ENCODE measurements around the gene GEMIN5.

DNA sequence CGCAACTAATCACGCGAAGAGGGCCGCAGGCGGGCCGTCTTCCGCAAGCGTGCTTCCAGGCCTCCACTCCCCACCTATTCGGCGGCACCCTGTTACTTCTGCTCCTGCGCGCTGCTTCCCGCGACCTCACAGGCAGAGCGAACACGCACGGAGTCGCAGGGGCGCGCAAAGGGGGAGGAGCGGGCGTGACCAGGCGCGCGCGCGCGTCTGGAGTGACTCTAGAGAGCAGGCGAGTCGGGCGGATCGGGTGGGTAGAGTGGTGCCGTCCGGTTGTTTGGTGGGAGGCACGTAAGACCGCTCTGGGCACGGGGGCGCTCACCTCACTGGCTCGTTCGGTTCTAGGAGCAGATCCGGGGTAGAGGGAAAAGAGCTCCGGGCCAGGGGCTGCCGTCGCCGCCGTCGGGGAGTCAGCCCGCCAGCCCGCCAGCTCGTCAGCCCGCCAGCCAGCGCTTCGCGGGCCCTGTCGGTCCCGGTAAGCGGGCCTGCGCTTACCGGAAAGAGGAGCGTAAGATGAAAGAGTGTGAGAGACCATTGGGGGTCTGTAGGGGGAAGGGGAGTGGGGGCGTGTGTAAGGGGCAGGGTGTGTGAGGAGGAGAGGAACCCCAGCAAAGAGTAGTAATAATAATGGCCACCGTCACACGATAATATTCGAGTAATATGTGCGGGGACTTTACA lies 79.6 kb downstream of the GEMIN5 start, which contains the start of gene CNOT8:
- peak; percentile 79 for TF ChIP-seq YY1 (IDR thresholded peaks at IDR 0.05; ENCODE audit: insufficient read depth, insufficient replicate concordance, low read depth, low read length)
- TF ChIP-seq, protein P1, sequence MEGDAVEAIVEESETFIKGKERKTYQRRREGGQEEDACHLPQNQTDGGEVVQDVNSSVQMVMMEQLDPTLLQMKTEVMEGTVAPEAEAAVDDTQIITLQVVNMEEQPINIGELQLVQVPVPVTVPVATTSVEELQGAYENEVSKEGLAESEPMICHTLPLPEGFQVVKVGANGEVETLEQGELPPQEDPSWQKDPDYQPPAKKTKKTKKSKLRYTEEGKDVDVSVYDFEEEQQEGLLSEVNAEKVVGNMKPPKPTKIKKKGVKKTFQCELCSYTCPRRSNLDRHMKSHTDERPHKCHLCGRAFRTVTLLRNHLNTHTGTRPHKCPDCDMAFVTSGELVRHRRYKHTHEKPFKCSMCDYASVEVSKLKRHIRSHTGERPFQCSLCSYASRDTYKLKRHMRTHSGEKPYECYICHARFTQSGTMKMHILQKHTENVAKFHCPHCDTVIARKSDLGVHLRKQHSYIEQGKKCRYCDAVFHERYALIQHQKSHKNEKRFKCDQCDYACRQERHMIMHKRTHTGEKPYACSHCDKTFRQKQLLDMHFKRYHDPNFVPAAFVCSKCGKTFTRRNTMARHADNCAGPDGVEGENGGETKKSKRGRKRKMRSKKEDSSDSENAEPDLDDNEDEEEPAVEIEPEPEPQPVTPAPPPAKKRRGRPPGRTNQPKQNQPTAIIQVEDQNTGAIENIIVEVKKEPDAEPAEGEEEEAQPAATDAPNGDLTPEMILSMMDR (CRISPR knock-in tag; IDR thresholded peaks at IDR 0.05) = 0 out of 2 replicates have a peak, but pooled peaks have one; percentile 32
- TF ChIP-seq ZKSCAN8 (CRISPR knock-in tag; IDR thresholded peaks at IDR 0.05; ENCODE audit: borderline replicate concordance) = peak; percentile 13; the same call in 1 of the 2 replicates
- TF ChIP-seq FOXP1 (IDR thresholded peaks at IDR 0.05) = no peak
- 0 out of 2 replicates have a peak, but pooled peaks have one; percentile 17 for TF ChIP-seq FOXP1 (CRISPR knock-in tag; IDR thresholded peaks at IDR 0.05)
- TF ChIP-seq, protein P2, sequence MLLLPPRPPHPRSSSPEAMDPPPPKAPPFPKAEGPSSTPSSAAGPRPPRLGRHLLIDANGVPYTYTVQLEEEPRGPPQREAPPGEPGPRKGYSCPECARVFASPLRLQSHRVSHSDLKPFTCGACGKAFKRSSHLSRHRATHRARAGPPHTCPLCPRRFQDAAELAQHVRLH (CRISPR knock-in tag; IDR thresholded peaks at IDR 0.05; ENCODE audit: borderline replicate concordance, low read depth) = peak; percentile 67
- TF ChIP-seq TEAD2 (CRISPR knock-in tag; IDR thresholded peaks at IDR 0.05) = no peak
- no peak for TF ChIP-seq ZBTB1 (CRISPR knock-in tag; IDR thresholded peaks at IDR 0.05; ENCODE audit: borderline replicate concordance)
- TF ChIP-seq NR2F6 (IDR thresholded peaks at IDR 0.05) = no peak; the same call in 1 of the 2 replicates
- peak; percentile 55; the same call in 1 of the 2 replicates for TF ChIP-seq NR2F6 (CRISPR knock-in tag; IDR thresholded peaks at IDR 0.05)
- TF ChIP-seq CHD2 (IDR thresholded peaks at IDR 0.05; ENCODE audit: low read depth, low read length) = no peak
- no peak; the same call in 1 of the 2 replicates for TF ChIP-seq ZNF124 (CRISPR knock-in tag; IDR thresholded peaks at IDR 0.05)

Measured in HepG2 (cell line).